ENCODE results near the gene WNT9A. TPM values are rescaled to one million over a fixed set of nuclear protein-coding genes. Genes with fewer than 3 reads are reported as not detected.

WNT9A gene
- total RNA-seq, 3 donors from 2014 or later, result 1.1 to 2.5 (median 1.3) TPM

DNA sequence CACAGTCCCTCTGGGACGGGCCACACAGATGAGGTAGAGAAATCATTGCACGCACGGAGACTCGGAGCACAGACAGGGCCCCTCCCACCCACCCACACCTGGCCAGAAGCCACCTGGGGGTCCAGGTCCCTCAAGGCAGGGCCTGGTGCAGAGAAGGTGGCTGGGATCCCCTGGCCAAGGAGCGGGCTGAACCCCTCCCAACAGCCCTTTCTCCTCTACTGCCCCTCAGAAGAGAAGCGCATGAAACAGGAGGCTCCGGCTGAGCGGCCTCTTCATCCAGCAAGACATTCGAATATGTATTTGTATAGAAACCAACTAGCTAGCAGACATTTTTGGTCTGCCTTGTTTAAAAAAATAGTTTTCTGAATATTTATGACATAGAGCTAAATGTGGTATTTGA, 29.0 kb downstream of the WNT9A start:
- Histone ChIP-seq H3K4me3 (no peak overlapping the region), H3K4me1 (no peaks in the 10 kb centered on the region), H3K27me3 (no peaks in the 10 kb centered on the region), H3K9me3 (no peaks in the 10 kb centered on the region), H3K27ac (no peak overlapping the region), H3K36me3 (no peaks in the 10 kb centered on the region)
- no peak for TF ChIP-seq CTCF (IDR thresholded peaks at IDR 0.05)
- TF ChIP-seq POLR2AphosphoS5 (IDR thresholded peaks at IDR 0.05), result no peak
- TF ChIP-seq POLR2A (IDR thresholded peaks at IDR 0.05), result no peak
- intact Hi-C loops (cut with DNase I; ENCODE audit: low total_unique reads), result loop anchor here (10.0 kb wide), 1 partner anchor 826 kb away; no protein-coding TSS in a partner anchor
- no peak for DNase-seq (ENCODE audit: low spot score in 2 of 2)

GRCh38 chr1:227918083-227918700, 29.5 kb downstream of the WNT9A start:
- no peaks in the 10 kb centered on the region for H3K4me1 ChIP-seq
- intact Hi-C loops (cut with DNase I; ENCODE audit: low total_unique reads), result loop anchor here (10.0 kb wide), 1 partner anchor 827 kb away; no protein-coding TSS in a partner anchor
- H3K27ac ChIP-seq, result no peak overlapping the region
- TF ChIP-seq POLR2AphosphoS5 (IDR thresholded peaks at IDR 0.05) (no peak), CTCF (IDR thresholded peaks at IDR 0.05) (no peak), POLR2A (IDR thresholded peaks at IDR 0.05) (no peak)
- no peak for DNase-seq (ENCODE audit: low spot score in 2 of 2)
- H3K36me3 ChIP-seq, result no peaks in the 10 kb centered on the region
- no peaks in the 10 kb centered on the region for H3K27me3 ChIP-seq
- H3K4me3 ChIP-seq, result no peak overlapping the region
- H3K9me3 ChIP-seq, result no peaks in the 10 kb centered on the region

DNA sequence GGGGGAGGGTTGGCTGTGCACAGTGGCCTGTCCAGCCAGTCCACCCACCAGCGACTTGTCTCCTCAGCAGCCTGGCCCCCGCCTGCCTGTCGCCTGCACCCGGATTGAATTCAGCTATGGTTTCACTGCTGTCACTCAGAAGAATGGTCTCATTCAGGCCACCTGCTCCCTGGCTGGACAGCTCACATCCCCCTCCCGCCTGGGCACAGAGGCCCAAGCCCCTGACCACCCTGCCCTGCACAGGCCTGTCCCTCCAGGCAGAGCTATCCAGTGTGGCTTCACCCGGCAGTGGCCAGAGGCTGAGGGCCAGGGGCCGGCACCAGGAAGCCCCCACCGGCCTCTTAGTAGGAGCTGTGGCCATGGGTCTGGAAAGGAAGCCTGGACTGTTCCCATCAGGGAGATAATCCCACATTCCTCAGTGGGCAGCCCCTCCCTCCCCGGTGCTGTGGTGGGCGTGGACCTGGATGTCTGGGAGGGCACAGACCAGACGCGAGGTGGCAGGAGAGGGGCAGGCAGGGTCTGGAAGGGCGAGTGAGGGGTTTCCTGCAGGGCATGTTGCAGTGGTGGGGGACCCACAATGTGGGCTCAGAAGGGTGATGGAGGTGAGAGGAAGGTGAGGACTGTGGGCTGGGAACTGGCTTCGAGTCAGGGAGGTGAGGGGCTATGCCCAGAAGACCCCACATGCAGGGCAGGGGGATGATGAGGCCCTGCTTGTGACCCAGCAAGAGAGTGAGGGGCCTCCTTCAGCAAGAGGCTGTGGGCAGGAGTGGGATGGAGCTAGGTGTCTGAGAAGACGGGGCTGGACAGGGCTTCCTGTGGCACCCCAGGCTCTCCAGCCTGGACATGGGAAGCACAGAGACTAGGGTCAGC, 30.4 kb downstream of the WNT9A start:
- TF ChIP-seq POLR2A (IDR thresholded peaks at IDR 0.05) (no peak), POLR2AphosphoS5 (IDR thresholded peaks at IDR 0.05) (no peak), CTCF (IDR thresholded peaks at IDR 0.05) (no peak)
- intact Hi-C loops (cut with DNase I; ENCODE audit: low total_unique reads), result loop anchor here (10.0 kb wide), 1 partner anchor 827 kb away; no protein-coding TSS in a partner anchor
- no peaks in the 10 kb centered on the region for H3K36me3 ChIP-seq
- H3K27me3 ChIP-seq, result no peaks in the 10 kb centered on the region
- H3K4me1 ChIP-seq, result no peaks in the 10 kb centered on the region
- H3K4me3 ChIP-seq, result no peak overlapping the region
- H3K9me3 ChIP-seq, result no peaks in the 10 kb centered on the region
- no peak for DNase-seq (ENCODE audit: low spot score in 2 of 2)
- no peak overlapping the region for H3K27ac ChIP-seq

DNA sequence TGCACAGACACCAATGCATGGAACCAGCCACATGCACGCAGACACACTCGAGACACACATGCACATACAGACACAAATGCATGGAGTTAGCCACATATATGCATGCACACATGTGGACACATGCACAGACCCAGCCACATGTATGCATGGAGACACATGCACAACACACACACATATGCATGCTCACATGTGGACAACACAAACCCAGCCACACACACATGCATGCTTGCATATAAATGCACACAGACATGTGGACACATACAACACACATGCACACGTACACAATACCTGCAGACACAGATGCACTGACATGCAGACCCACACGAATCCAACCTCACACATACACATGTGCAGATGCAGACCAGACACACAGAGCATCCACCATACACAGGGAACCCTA, 31.1 kb downstream of the WNT9A start:
- Histone ChIP-seq H3K36me3 (no peaks in the 10 kb centered on the region), H3K9me3 (no peaks in the 10 kb centered on the region), H3K27me3 (no peaks in the 10 kb centered on the region), H3K4me1 (no peaks in the 10 kb centered on the region), H3K4me3 (no peak overlapping the region), H3K27ac (no peak overlapping the region)
- DNase-seq (ENCODE audit: low spot score in 2 of 2), result no peak
- no peak for TF ChIP-seq POLR2A (IDR thresholded peaks at IDR 0.05)
- no peak for TF ChIP-seq CTCF (IDR thresholded peaks at IDR 0.05)
- TF ChIP-seq POLR2AphosphoS5 (IDR thresholded peaks at IDR 0.05), result no peak
- intact Hi-C loops (cut with DNase I; ENCODE audit: low total_unique reads), result loop anchor here (10.0 kb wide), 1 partner anchor 828 kb away; no protein-coding TSS in a partner anchor
